PC-3 (cell line): ENCODE measurements around the gene SEMA5A.

ENCODE experiments used
- EZH2 ChIP-seq: fragments of 300-600 bp; sonication (generic); IDR thresholded peaks from one replicate; pipeline ENCODE4 v1.6.1; 2017; ENCODE audit warnings: antibody characterized with exemption, mild to moderate bottlenecking, low read length; ENCODE audit not compliant: unreplicated experiment
- TF ChIP-seq, protein P1 (sequence below): fragments of 300-600 bp; sonication (generic); conservative IDR thresholded peaks from 2 replicates; pipeline ENCODE4 v1.5.1; 2017; ENCODE audit warnings: antibody characterized with exemption, low read depth, mild to moderate bottlenecking, low read length

DNA sequence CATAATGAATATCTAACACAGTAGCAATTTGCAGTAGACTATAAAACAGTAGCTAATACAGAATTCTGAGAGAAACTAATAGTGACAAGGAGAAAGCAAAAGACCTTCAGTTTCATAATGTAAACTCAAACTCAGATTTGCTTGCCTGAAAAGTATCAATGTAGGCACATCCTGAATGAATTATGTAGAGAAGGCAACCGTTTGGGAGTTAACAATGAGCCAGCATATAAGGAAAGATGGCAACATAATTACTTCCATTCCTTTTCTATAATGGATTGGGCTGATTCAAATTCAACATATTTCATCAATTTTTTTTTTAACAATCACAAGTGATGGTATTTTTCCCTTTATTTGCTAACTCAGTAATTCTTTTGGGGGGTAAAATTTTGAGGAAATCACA is 261.6 kb downstream of the SEMA5A start:
- TF ChIP-seq, protein P1, sequence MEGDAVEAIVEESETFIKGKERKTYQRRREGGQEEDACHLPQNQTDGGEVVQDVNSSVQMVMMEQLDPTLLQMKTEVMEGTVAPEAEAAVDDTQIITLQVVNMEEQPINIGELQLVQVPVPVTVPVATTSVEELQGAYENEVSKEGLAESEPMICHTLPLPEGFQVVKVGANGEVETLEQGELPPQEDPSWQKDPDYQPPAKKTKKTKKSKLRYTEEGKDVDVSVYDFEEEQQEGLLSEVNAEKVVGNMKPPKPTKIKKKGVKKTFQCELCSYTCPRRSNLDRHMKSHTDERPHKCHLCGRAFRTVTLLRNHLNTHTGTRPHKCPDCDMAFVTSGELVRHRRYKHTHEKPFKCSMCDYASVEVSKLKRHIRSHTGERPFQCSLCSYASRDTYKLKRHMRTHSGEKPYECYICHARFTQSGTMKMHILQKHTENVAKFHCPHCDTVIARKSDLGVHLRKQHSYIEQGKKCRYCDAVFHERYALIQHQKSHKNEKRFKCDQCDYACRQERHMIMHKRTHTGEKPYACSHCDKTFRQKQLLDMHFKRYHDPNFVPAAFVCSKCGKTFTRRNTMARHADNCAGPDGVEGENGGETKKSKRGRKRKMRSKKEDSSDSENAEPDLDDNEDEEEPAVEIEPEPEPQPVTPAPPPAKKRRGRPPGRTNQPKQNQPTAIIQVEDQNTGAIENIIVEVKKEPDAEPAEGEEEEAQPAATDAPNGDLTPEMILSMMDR, result no peak
- no peak for TF ChIP-seq EZH2
